Hippocampal formation (tissue), 2 donors: ENCODE results near the gene LAMB2.

Experiments
- DNase-seq, 2 donors: peaks; one replicate each; lab custom pipeline; 2025; lab: John Stamatoyannopoulos, UW

LAMB2 gene

DNA sequence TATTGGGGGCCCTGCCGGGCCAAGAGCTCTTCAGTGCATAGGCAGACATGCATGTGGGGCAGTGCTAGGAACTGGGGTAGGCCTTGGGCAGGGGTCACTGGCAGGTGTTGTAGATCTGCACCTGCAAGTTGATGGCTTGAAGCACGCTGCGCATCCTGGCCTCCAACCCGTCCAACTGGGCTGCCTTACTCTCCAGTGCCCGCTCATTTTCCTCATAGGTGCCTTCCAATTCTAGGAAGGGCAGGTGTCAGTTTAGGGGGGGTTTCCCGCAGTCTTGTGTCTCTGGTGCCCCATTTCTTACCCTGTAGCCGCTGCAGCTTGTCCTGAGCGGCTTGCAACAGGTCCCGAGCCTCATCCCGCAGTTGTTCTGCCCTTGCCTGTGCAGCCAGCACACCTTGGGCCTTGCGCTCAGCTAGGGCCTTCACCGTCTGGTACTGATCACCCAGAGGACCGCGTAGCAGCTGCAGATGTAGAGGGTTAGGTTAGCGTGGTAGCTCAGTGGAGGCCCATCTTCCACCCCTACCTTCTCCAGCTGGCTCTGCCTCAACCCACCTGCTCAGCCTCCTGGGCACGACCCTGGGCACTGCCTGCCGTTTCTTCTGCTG is 11.6 kb downstream of the LAMB2 start:
- DNase-seq, result no peak

DNA sequence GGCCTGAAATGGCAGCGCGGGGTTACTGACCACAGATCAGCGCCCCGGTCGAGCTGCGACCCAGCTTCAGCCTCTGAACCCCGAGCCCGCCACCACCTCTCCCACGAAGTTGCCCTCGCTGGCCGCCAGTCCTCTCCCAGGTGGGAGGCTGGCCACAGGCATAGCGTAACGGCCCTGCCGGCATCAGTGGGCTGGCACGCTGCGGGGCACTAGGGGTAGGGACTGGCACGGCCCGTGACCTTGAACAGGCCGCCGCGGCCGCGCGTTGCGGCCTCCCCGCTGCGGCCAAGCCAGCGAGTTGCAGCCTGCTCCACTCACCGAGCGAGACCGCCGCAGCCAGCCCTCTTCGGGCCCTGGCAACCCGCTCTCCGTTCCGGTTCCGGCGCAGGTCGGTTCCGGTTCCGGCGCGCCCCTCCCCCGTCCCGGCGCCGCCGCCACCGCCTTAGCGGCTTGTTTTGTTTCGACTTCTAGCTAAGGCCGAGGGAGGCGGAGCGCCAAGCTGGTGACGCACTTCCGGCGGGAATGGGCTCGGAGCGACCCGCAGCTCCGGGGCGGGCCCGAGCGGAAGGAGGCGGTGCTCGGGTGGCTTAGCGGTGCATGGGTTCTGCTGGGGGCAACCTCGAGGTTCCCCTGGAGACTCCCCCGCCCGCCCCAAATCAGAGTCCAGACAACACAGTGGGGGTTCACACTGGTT is 12.3 kb downstream of the LAMB2 start, which contains the start of gene USP19:
Gene USP19 (minus strand): TSS at position 386 of the 694 bp plus-strand sequence. CDS start 1,678 bp downstream, outside the sequence.
- DNase-seq, result peak; percentile 74 to 92

DNA sequence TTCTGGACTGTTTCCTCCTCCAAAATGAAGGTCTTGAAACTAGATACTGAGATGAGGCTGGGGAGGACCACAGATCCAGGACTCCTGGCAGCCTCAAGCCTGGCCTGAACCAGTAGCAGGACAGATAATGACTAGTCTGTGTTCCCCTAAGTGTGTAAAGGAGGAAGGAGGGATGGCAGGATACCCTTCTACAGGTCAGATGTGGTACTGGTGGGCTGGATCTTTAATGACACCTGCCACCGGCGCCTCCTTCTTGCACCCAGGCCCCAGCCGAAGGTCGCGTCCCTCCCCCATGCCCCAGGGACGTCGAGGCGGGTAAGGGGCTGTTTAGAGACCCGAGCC is 12.8 kb downstream of the LAMB2 start:
- no peak for DNase-seq

DNA sequence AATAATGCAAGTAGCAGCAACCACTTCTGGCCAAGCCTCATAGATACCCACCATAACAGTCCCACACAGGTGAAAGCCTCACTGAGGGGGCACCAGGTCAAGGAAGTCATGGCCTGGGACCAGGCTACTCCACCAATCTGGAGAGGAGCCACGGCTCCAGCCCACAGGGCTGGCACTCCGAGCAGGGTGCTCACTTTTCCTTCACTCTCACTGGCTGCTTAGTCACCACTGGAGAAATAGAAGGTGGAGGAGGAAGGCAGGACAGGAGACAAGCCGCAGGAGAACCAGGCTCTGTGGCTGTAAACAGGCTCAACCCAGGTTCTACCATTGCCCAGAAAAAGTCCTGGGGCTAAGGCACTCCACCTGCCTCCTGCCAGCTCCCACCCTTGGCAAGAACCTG is 13.4 kb downstream of the LAMB2 start:
- DNase-seq, result no peak

DNA sequence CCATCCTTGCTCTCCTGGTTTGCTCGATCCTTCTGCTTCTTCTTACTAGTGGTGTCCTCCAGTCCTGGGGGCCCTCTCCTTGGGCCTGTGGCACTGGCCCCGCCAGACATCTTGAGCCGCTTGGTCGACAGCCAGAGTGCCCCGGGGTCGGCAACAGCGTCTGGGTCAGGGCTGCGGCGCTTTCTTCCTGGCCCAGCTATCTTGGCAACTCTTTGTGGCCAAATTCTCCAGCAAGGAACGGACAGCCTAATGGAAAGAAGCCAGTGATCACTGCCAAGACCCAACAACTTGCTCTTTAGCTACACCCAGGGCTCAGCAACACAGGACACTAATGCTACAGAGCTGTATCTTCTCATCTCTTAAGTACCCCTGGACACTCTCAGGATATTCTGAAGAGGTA is 13.8 kb downstream of the LAMB2 start:
- DNase-seq, result no peak

DNA sequence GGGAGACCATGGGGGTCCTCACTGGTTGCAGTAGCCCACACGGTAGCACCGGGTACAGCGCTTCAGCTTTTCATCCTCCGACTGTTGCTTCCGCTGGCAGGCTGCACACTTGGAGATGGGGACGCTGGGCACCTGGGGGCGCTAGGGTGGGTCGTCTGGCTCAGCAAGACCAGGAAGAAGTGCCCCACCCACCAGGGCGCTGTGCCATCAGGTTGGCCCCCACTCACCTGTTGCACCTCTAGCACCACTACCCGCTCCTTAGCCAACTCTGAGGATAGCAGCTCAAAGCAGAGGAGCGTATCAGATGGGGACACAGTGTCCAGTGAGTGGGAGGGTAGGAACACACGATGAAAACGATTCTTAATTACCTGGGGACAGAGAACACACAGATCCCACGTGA is 20.6 kb downstream of the LAMB2 start:
- no peak for DNase-seq

DNA sequence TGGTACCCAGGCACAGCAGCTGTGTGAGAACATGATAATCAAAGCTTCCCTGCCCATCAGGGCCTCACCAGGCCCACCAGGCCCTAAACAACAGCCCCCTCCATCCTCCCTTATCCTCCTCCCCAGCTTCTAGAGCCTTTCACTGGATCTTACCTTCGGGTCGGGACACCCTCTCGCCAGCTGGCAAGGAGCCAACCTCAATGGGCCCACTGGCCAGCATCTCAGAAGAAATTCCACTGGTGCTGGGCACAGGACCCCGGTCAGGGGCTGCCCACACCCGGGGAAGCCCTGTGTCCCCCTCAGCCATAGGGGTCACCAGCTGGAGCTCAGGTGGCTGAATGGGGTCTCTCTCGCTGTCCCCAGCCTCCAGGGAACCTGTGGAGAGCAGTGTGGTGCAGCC is 21.5 kb downstream of the LAMB2 start:
- DNase-seq, result no peak

DNA sequence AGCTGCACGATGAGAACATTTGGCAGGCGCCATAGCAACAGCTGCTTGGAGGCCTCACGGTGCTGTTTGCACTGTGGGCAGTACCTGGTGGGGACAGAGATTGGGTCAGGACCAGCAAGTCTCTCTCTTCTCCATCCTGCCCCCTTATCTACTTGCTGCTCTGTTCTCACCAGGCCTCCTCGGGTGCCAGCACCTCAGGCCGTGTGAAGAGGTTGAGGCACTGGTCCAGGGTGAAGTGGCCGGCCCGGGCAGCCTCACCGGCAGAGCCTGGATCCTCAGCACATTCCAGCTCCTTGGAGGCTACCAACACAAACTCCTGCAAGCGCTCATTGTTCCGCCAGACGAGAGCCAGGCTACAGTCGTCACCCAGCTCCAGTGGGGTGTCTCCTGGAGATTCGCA is 22.1 kb downstream of the LAMB2 start:
- no peak for DNase-seq

DNA sequence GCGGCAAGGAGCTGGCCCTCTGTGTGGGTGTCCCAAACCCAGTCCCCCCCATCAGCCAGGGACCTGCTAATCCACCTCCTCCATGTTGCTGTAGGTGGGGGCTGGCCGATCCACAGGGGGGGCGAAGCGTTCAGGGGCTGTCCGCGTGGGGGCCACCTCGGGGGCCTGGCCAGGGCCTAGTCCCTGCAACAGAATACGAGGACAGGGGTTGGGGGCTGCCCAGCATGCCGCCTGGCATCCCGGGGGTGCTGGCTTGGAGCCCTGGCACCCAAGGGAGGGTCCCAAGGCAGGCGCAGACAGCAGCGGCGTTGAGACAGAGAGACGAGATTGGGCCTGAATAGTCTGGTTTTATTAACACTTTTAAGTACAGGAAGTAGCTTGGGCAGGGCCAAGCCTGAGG is 24.5 kb downstream of the LAMB2 start:
- no peak for DNase-seq

DNA sequence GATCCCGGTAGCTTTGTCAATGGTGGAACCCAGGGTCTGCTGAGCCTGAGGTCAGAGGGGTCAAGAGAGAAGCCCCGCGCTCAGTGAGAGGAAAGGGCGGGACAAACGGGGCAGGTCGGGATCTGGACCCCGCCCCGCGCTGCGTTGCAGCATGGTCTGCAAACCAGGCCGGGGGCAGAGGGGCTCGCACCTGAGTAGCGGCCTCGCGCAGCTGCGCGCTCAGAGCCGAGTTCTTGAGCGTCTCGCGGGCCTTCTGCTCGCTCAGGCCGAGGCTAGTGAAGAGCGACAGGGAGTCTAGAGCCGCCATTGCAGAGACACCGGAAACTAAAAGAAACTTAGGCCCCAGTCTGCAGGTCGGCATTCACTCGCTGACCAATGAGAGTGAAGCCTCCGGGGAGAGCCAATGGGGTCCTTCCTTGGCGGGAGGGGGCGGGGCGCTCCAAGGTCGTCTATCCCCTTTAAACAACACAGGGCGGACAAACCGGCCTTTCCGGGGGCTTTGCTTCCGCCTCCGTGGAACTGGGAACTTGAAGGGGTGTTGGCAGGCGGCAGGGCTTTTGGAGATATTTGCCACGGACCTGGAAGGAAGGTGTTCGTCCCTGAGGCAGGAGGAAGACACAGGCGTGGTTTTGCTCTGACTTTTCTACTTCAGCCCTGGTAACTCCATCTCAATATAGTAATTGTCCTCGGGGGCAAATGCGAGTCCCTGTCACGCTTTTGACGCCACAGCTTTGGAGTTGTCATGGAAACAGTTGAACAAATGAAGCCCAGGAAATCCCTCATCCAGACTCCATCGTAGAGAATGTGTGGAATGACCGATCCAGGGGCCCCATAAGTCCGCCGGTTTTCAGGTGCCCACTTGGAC is 28.2 kb downstream of the LAMB2 start, which contains the start of gene QARS1:
Gene QARS1 (minus strand): TSS at position 331 of the 865 bp plus-strand sequence. CDS start 24 bp downstream, at position 307.
- DNase-seq, result peak; percentile 86 to 91

DNA sequence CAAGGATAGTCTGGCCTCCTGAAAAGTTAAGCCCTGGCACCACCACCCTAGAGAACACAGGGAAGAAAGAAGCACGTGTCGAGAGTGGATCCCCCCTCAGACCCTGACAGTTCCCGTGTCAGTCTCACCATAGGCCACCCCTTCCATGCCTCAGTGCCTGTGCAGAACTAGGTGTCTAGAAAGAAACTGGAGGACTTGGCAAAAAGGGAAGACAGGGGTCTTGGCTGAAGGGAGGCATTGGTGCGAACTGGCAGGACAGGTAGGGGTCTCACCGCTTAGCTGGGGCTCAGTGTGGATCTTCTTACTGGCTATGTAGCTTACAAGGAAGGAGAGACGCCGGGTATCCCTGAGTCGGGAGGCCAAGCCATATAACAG is 28.8 kb downstream of the LAMB2 start:
- DNase-seq, result no peak

DNA sequence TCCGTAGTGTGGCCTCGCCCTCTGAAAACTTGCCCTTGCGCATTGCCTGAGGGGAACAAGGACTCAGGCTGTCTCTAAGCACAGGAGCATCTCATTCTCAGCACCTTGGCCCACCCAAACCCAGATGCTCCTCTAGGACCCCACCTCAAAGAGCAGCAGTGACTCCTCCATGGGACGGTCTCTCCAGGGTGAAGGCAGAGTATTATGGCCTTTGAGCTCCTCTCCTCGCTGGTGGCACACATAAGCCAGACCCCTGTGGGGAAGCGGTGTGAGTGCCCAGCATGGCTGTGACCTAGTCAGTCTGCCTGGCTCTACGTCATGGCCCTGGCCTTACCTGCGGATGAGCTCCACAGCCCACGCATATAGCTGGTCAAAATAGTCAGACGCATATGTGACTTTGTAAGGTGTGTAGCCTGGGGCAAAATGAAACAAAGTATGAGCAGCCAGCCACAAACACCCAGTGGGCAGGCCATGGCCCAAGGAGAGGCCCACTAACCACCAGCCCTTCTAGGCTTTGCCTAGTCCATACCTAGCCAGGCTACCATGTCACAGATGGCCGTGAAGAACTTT is 32.7 kb downstream of the LAMB2 start:
- DNase-seq, result no peak

DNA sequence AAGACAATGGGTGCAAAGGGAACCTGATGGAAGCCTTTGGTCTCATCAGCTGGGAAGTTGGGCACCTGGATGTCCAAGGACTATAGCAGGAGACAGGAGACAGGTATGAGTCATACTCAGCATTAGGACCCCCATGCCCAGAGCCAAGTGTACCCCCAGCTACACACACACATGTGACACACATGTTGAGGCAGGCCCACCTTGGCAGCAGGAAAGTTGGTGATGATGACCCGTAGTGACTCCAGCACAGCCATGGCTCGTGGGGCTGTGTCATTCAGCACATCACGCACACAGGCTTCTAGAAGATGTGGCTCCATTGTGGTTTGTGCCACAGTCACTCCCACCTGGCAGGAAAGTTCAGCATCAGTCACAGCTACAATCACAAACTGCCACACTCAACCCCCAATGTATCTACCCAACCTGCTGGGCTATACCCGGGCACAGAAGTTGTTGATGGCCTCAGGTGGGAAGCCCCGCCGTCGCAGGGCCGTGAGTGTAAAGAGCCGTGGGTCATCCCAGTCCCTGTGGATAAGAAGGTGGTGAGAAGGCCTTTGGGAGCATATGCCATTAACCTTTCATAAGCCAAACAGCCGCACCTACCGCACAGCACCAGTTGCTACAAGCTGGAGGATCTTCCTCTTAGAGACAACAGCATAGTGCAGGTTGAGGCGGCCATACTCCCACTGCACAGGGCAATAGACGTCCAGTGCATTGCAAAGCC is 33.8 kb downstream of the LAMB2 start:
- DNase-seq, result no peak

DNA sequence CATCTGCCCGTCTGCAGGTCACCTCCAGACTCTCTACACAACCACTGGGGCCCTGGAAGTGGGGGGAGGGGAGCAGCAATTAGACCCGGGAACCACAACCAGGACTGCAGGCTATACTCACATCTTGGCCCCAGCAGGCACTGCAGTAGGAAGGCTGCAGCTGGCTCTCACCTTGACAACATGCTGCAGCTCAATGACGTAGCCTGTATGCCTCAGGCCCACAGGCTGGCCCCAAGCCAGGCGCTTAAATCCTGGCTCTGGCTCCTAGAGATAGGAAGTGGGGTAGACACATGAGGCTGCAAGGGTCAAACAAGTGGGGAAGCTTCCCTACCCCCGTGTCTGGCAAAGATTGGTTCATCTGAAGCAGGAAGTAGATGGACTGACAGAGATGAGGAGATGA is 34.4 kb downstream of the LAMB2 start:
- DNase-seq, result no peak

DNA sequence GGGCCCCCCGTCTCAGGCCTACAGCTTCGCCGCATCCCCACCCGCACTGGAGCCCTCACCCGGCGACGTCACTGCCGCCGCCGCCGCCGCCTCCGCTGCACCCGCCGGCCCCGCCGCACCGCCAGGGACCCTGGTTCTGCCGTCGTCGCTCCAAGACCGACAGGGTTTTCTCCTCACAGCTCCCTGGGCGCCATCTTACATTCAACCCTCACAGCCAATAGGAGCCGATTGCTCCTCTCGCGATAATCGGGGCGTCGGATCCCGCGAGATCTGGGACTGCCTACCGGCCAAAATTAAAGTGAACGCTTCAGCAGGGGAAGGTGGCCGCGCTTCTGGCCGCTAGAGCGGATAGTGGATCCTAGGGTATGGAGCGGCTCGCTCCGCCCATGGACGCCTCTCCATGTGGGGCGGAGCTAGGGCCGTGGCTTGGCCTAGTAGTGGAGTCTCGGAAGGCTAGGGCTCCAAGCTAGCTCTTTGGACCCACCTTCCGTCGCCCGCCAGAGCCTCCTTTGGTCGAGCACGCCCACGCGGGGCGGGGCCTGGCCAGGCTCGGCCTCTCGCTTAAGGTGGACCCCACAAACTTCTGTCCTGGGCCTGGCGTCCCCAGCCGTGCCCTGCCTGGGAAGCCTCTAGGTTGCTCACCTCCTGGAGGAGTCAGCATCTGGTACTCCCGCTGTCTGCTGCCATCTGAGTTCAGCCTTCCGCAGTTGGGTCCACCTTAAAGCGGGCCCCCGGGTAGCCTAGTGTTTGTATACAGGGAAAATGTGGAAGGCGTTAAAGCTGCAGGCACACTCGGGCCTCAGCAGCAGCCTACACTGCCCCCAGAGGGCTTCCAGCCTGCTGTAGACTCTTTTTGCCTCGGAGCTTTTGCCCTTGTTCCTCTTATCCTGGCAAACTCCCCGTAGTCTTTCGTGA is 38.7 kb downstream of the LAMB2 start, which contains the start of gene QRICH1:
Gene QRICH1 (minus strand): TSS at position 219 of the 915 bp plus-strand sequence. CDS start 17,054 bp downstream, outside the sequence.
- DNase-seq, result peak; percentile 99 to 100

DNA sequence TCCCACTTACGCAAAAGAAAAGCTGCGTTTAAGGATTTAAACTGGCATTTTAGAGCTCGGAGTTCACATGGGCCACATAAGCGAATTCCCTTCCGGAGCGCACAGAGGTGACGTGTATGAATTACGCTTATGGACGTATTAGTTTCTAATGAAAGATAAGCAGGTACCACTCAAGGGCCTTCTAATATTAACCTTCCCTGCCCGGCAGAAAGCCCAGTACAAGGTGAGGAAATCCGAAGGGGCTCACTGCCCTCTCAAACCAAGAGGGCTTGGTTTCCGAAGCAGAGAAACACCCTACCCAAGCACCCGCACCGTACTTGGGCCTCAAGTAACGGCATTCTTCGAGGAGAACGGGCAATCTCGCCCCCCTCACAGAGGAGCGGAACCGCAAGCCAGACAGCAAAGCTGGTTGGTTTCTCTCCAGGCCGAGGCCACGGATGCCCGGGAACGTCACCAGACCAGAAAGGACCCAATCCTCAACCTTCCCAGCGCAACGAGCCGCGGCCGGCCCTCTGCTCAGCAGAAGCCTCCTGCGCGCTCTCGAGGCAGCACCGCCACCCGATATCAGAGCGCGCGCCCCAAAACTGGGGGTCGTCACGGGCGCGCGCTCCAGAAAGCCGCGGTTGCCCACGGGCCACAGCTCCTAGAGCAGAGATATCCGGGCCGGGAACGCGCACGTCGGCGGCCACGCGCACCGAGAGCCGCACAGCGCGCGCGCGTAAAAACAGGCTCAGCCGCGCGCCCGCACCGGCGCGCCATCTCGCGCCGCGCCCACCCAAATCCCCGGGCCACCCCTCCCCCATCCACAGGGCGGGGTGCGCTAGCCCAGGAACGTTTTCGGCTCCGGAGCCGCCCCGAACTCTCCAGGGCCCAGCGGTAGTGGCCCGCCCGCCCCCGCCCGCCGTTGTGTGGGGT is 39.7 kb downstream of the LAMB2 start:
- DNase-seq, result peak; percentile 46 to 75

DNA sequence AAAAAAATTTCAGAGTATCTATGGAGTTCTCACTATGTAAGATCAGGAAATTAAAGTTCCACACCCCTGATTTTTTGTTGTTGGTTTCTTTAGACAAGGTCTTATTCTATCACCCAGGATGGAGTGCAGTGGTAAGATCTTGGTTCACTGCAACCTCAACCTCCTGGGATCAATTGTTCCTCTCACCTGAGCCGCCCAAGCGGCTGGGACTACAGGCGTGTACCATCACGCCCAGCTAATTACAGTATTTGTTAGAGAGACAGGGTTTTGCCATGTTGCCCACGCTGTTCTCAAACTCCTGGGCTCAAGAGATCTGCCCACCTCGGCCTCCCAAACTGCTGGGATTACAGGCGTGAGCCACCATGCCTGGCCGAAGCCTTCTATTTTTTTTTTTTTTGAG is 51.4 kb downstream of the LAMB2 start:
- no peak for DNase-seq

DNA sequence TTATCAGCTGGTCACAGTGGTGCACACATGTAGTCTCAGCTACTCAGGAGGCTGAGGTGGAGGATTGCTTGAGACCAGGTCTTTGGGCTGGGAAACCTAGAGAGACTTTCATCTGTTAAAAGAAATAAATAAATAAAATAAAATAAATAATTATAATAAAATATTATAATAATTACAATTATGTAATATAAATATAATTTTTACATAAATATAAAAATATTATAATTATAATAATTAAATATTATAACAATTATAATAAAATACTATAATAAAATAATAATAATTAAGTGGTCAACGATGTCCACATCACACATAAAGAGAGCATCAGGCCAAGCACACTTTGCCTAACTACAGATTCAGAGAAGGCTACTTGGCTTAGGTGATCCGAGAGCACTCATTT is 53.6 kb downstream of the LAMB2 start:
- no peak for DNase-seq

DNA sequence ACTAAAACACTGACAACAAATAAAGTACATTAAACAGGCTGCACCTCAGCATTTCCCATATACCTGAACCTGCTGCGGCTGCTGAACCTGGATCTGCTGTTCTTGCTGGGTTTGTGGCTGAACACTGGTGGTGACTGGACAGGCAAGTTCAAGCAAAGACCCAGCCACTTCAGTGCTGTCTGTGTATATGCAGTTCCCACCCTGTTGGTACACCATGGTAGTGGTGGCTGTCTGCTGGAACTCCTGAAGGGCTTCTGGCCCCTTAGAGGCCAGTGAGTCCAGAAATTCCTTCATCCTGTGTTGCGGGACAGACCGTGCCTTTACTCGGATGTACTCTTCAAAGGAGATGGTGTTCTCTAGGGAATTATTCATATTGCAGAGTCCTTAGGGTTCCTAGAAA is 56.2 kb downstream of the LAMB2 start:
- DNase-seq, result no peak

DNA sequence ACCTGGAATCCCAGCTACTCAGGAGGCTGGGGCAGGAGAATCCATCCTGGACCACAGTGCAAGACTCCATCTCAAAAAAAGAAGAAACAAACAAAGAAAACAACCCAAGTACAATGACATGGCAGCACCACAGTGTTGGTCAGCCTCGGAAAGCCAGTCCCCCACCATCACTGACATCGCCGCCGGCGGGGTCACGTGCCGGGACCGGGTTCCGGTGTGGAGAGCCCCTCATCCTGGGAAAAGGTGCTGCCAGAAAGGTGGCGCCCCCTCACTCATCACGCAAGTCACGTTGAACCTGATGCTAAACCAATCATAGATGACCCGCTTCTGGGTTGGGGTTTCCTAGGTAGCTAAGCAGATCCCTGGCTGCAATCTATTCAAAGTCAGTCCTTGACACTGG is 56.7 kb downstream of the LAMB2 start:
- no peak for DNase-seq
